K562 (cell line): ENCODE data around the gene EIF5. TPM values are rescaled to one million over a fixed set of nuclear protein-coding genes. Genes with fewer than 3 reads are reported as not detected.

Experiments used
- BCOR ChIP-seq: fragments of 450-650 bp; IDR thresholded peaks from 2 replicates; pipeline ENCODE4 v1.6.1; 2016
- C11orf30 ChIP-seq: fragments of 450-650 bp; IDR thresholded peaks from 2 replicates; pipeline ENCODE4 v1.6.1; 2016; ENCODE audit warnings: low read depth, mild to moderate bottlenecking
- DMBX1 ChIP-seq: fragments of 250-450 bp; sonication (Bioruptor Pico); IDR thresholded peaks from 2 replicates; pipeline ENCODE4 v1.8.0; 2022; ENCODE audit warnings: inconsistent platforms, mild to moderate bottlenecking, moderate library complexity, borderline replicate concordance
- EP300 ChIP-seq: IDR thresholded peaks from 2 replicates; pipeline ENCODE4 v1.6.1; 2012; ENCODE audit warnings: low read length, improper control_type of control experiment
- FOXM1 ChIP-seq, 2 experiments: fragments of 450-650 bp in 1 of 2; sonication (generic) in 1 of 2; formaldehyde crosslinking in 1 of 2; IDR thresholded peaks; 2 replicates each; pipeline versions ENCODE4 v1.6.1 to v1.9.0; 2017 to 2022; ENCODE audit warnings: low read depth in 2 of 2, mild to moderate bottlenecking in 2 of 2, missing genetic modification reagents in 1 of 2, moderate library complexity in 1 of 2
- HDAC1 ChIP-seq, 2 experiments: fragments of 450-650 bp; IDR thresholded peaks; 2 replicates each; pipeline ENCODE4 v1.6.1; 2016 to 2017; ENCODE audit warnings: inconsistent platforms in 1 of 2, mild to moderate bottlenecking in 1 of 2, moderate library complexity in 1 of 2
- HLTF ChIP-seq: fragments of 450-650 bp; IDR thresholded peaks from 2 replicates; pipeline ENCODE4 v1.6.1; 2016
- HMGN3 ChIP-seq: IDR thresholded peaks from 2 replicates; pipeline ENCODE4 v1.6.1; 2011; ENCODE audit warnings: borderline replicate concordance, low read depth, mild to moderate bottlenecking, mixed read lengths, low read length; ENCODE audit not compliant: insufficient read length; ENCODE audit errors: extremely low read depth
- HOXB6 ChIP-seq: fragments of 250-450 bp; sonication (Bioruptor Pico); IDR thresholded peaks from 2 replicates; pipeline ENCODE4 v1.5.1; 2022; ENCODE audit warnings: mild to moderate bottlenecking, borderline replicate concordance
- NBN ChIP-seq: fragments of 450-650 bp; IDR thresholded peaks from 2 replicates; pipeline ENCODE4 v1.6.1; 2016; ENCODE audit warnings: low read depth, mild to moderate bottlenecking
- NCOA2 ChIP-seq, 2 experiments: fragments of 450-650 bp; IDR thresholded peaks; 2 replicates each; pipeline ENCODE4 v1.6.1; 2018; ENCODE audit warnings: mild to moderate bottlenecking in 2 of 2, moderate library complexity in 1 of 2; ENCODE audit not compliant: partially characterized antibody in 2 of 2
- RBM15 ChIP-seq: fragments of 200-400 bp; formaldehyde crosslinking; IDR thresholded peaks from 2 replicates; pipeline ENCODE4 v1.6.1; 2018; ENCODE audit warnings: mild to moderate bottlenecking, low read length, moderate library complexity; ENCODE audit not compliant: insufficient read depth
- TRIM28 ChIP-seq: fragments of 450-650 bp; IDR thresholded peaks from 2 replicates; pipeline ENCODE4 v1.6.1; 2017
- ZKSCAN8 ChIP-seq: fragments of 200-800 bp; sonication (Bioruptor generic); IDR thresholded peaks from 2 replicates; pipeline ENCODE4 v1.6.1; 2016; ENCODE audit warnings: missing genetic modification characterization, missing compliant biosample characterization
- ZNF140 ChIP-seq: fragments of 250-450 bp; sonication (Bioruptor Pico); IDR thresholded peaks from 2 replicates; pipeline ENCODE4 v1.8.0; 2021; ENCODE audit warnings: moderate library complexity, mild to moderate bottlenecking, inconsistent platforms
- ZNF41 ChIP-seq: fragments of 250-450 bp; sonication (Bioruptor Pico); conservative IDR thresholded peaks from 2 replicates; pipeline ENCODE4 v1.4.0; 2020; ENCODE audit warnings: mild to moderate bottlenecking
- polyA plus RNA-seq, 8 experiments: library from polyadenylated mRNA; depleted of rRNA in 4 of 8; stranded (reverse) in 5 of 8; unstranded in 3 of 8; fragments of >200 nt; fragmentation: Nextera tagmentation in 2 of 8; fragmentation: Illumina TruSeq in 1 of 8; extraction: Ambion mirVana in 2 of 8; extraction: Trizol in 1 of 8; gene quantifications; 2 replicates each; pipeline versions ENCODE4 v1.2.1 to v1.2.3, GENCODE V29; 2011 to 2014; ENCODE audit warnings: inconsistent platforms in 1 of 8, missing spikeins in 1 of 8
- total RNA-seq, 7 experiments: library from RNA; depleted of rRNA in 6 of 7; stranded (reverse); fragments of >200 nt in 6 of 7; fragmentation: Illumina TruSeq in 2 of 7; extraction: Trizol in 2 of 7; gene quantifications; 2 replicates each; pipeline versions ENCODE4 v1.2.1 to v1.2.3, GENCODE V29; 2011 to 2021; ENCODE audit warnings: low replicate concordance in 1 of 7
- TF ChIP-seq, protein P1 (sequence below): fragments of 250-450 bp; sonication (Bioruptor Pico); IDR thresholded peaks from 2 replicates; pipeline ENCODE4 v1.4.0; 2020; ENCODE audit warnings: mild to moderate bottlenecking, moderate library complexity, borderline replicate concordance

EIF5 gene
- total and polyA plus RNA-seq, 9 of the 15 experiments (the other 6 are each of a cell fraction or from before 2014, with no cell fraction given), result 92.7 to 442 (median 190) TPM

DNA sequence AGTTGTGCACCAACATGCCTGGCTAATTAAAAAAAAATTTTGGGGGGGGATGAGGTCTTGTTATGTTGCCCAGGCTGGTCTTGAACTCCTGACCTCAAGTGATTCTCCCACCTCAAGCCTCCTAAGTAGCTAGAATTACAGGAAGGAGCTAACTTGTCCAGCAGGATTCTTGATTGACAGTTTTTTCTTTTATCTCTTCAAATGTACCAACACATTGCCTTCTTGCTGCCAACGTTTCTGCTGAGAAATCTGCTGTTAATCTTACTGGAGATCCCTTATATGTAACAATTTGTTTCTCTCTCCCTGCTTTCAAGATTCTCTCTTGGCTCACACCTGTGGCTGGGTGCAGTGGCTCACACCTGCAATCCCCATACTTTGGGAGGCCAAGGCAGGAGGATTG lies 28.7 kb downstream of the EIF5 start (continued):
- TF ChIP-seq ZNF140 (no peak), BCOR (no peak), TRIM28 (peak; percentile 100), EP300 (peak; percentile 61), RBM15 (no peak), ZKSCAN8 (CRISPR knock-in tag) (no peak), C11orf30 (no peak), ZNF41 (CRISPR knock-in tag) (no peak), HOXB6 (CRISPR knock-in tag) (no peak), DMBX1 (CRISPR knock-in tag) (no peak), HDAC1 (IDR thresholded peaks at IDR 0.05) (peak in 1 of 2 experiments; percentile 83; a peak in 2 of 4 replicates), HLTF (0 out of 2 replicates have a peak, but pooled peaks have one; percentile 33), NCOA2 (IDR thresholded peaks at IDR 0.05; ENCODE audit: partially characterized antibody in 2 of 2) (no peak), FOXM1 (IDR thresholded peaks at IDR 0.05; ENCODE audit: low read depth) (no peak), FOXM1 (CRISPR knock-in tag; IDR thresholded peaks at IDR 0.05; ENCODE audit: low read depth) (no peak), HMGN3 (no peak), NBN (peak; percentile 50; the same call in 1 of the 2 replicates)
- TF ChIP-seq, protein P1, sequence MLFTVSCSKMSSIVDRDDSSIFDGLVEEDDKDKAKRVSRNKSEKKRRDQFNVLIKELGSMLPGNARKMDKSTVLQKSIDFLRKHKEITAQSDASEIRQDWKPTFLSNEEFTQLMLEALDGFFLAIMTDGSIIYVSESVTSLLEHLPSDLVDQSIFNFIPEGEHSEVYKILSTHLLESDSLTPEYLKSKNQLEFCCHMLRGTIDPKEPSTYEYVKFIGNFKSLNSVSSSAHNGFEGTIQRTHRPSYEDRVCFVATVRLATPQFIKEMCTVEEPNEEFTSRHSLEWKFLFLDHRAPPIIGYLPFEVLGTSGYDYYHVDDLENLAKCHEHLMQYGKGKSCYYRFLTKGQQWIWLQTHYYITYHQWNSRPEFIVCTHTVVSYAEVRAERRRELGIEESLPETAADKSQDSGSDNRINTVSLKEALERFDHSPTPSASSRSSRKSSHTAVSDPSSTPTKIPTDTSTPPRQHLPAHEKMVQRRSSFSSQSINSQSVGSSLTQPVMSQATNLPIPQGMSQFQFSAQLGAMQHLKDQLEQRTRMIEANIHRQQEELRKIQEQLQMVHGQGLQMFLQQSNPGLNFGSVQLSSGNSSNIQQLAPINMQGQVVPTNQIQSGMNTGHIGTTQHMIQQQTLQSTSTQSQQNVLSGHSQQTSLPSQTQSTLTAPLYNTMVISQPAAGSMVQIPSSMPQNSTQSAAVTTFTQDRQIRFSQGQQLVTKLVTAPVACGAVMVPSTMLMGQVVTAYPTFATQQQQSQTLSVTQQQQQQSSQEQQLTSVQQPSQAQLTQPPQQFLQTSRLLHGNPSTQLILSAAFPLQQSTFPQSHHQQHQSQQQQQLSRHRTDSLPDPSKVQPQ (CRISPR knock-in tag), result no peak
